T-helper 17 cell (primary cell): ENCODE data around the gene SLC11A2. TPM values are rescaled to one million over a fixed set of nuclear protein-coding genes. Genes with fewer than 3 reads are reported as not detected.
"Not testable (repeated sequence)": the region's sequence is repeated elsewhere in the genome, so short reads cannot be mapped to it uniquely, and the experiment has no call there.

ENCODE experiments used
- ATAC-seq: fragments of 150-1000 bp; cut with Tn5 transposase; 2 replicates; pipeline ENCODE4 v1.10.0; 2021; ENCODE audit warnings: mild to moderate bottlenecking, moderate library complexity
- DNase-seq, 3 donors: peaks; one replicate each; pipeline versions ENCODE4 v3.0.0 to v3.0.0-alpha.2; 2020 to 2021
- H3K9me3 ChIP-seq: one replicate; pipeline ENCODE4 v1.7.0; 2013; ENCODE audit warnings: low read length, mild to moderate bottlenecking; ENCODE audit not compliant: control insufficient read depth, poor library complexity, severe bottlenecking
- H3K27ac Mint-ChIP-seq: one replicate; pipeline ENCODE4 v1.8.0; 2022; ENCODE audit warnings: mild to moderate bottlenecking, moderate library complexity, mixed read lengths
- H3K27me3 Mint-ChIP-seq: one replicate; pipeline ENCODE4 v1.8.0; 2022; ENCODE audit warnings: mixed read lengths
- H3K36me3 Mint-ChIP-seq: one replicate; pipeline ENCODE4 v1.8.0; 2022; ENCODE audit warnings: low read depth, mixed read lengths
- H3K4me1 Mint-ChIP-seq: one replicate; pipeline ENCODE4 v1.8.0; 2022; ENCODE audit warnings: mild to moderate bottlenecking, mixed read lengths
- H3K4me3 Mint-ChIP-seq: one replicate; pipeline ENCODE4 v1.8.0; 2022; ENCODE audit warnings: mild to moderate bottlenecking, moderate library complexity, mixed read lengths
- total RNA-seq, 4 donors: library from RNA in 2 of 4; stranded (reverse) in 2 of 4; gene quantifications; one replicate each; pipeline ENCODE4 v1.2.3 and lab custom pipeline; 2022 to 2026

SLC11A2 gene
- total RNA-seq, 2 donors from 2014 or later = 47.6 to 51.5 TPM

GRCh38 chr12:50947933-50948626 is 78.1 kb downstream of the SLC11A2 start:
- Mint-ChIP-seq H3K4me1 (no peaks in the 10 kb centered on the region), H3K36me3 (peaks cover 6% of the 10 kb centered on the region), H3K27ac (no peak overlapping the region), H3K4me3 (no peak overlapping the region), H3K27me3 (no peaks in the 10 kb centered on the region)
- ATAC-seq (no peak), DNase-seq (no peak)
- H3K9me3 ChIP-seq = no peaks in the 10 kb centered on the region

DNA sequence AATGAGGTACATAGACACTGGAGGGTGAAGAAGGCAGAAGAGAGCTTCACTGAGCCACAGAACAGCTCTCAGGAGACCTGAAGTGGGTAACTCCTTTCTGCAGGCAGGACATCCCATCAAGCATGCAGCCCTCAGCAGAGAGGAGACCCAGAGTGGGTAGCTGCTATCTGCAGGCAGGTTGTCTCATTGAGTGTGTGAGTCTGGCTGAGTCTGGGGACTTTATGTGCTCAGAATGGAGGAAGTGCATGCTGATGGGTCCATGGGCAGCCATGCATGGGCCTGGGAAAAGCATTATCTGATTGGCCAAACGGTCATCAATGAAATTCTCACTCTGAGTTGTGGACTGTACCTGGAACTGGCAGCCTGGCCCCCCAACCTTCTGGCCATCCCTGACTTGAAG is 88.5 kb downstream of the SLC11A2 start:
- Mint-ChIP-seq H3K36me3 (no peaks in the 10 kb centered on the region), H3K27me3 (no peaks in the 10 kb centered on the region), H3K4me3 (no peak overlapping the region), H3K27ac (no peak overlapping the region), H3K4me1 (no peaks in the 10 kb centered on the region)
- DNase-seq (no peak), ATAC-seq (no peak)
- H3K9me3 ChIP-seq = no peaks in the 10 kb centered on the region

- DNase-seq (no peak), ATAC-seq (no peak)
- H3K4me1 Mint-ChIP-seq = no peaks in the 10 kb centered on the region
- no peaks in the 10 kb centered on the region for H3K36me3 Mint-ChIP-seq
- no peaks in the 10 kb centered on the region for H3K9me3 ChIP-seq
- H3K27me3 Mint-ChIP-seq = no peaks in the 10 kb centered on the region
- H3K4me3 Mint-ChIP-seq = no peak overlapping the region
- no peak overlapping the region for H3K27ac Mint-ChIP-seq
These were observed 89.2 kb downstream of the SLC11A2 start for GRCh38 chr12:50936821-50937530.

- H3K9me3 ChIP-seq = no peaks in the 10 kb centered on the region
- Mint-ChIP-seq H3K27ac (no peak overlapping the region), H3K36me3 (no peaks in the 10 kb centered on the region), H3K27me3 (no peaks in the 10 kb centered on the region), H3K4me1 (no peaks in the 10 kb centered on the region), H3K4me3 (no peak overlapping the region)
- DNase-seq = no peak
- no peak for ATAC-seq
These were observed 91.0 kb downstream of the SLC11A2 start for GRCh38 chr12:50934981-50935807.

DNA sequence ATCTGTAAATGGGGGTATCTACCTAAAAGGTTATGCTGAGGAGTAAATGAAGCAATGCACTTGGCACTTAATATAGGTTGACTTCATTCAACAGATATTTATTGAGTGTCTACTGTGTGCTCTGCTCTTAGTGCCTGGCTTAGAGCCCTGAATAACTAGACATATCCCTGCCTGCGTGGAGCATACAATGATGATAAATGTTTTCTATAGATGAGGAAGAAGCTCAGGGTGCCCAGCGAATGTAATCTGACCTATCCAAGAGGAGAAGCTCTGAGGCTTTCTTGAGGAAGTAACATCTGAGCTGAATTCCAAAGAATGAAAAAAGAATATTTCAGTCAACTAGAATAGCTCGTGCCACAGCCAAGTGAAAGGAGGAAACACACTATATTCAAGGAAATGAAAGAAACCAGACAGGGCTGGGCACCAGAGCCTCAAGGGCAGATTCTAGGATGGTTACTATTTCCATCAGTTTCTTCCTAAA is 91.8 kb downstream of the SLC11A2 start:
- Mint-ChIP-seq H3K36me3 (no peaks in the 10 kb centered on the region), H3K4me1 (no peaks in the 10 kb centered on the region), H3K4me3 (no peak overlapping the region), H3K27ac (no peak overlapping the region), H3K27me3 (no peaks in the 10 kb centered on the region)
- DNase-seq (no peak), ATAC-seq (no peak)
- no peaks in the 10 kb centered on the region for H3K9me3 ChIP-seq

- no peak for ATAC-seq
- no peak overlapping the region for H3K27ac Mint-ChIP-seq
- H3K4me3 Mint-ChIP-seq = no peak overlapping the region
- no peaks in the 10 kb centered on the region for H3K4me1 Mint-ChIP-seq
- H3K9me3 ChIP-seq = no peaks in the 10 kb centered on the region
- DNase-seq = no peak
- no peaks in the 10 kb centered on the region for H3K36me3 Mint-ChIP-seq
- H3K27me3 Mint-ChIP-seq = no peaks in the 10 kb centered on the region
These were observed 92.6 kb downstream of the SLC11A2 start for GRCh38 chr12:50933459-50934124.

DNA sequence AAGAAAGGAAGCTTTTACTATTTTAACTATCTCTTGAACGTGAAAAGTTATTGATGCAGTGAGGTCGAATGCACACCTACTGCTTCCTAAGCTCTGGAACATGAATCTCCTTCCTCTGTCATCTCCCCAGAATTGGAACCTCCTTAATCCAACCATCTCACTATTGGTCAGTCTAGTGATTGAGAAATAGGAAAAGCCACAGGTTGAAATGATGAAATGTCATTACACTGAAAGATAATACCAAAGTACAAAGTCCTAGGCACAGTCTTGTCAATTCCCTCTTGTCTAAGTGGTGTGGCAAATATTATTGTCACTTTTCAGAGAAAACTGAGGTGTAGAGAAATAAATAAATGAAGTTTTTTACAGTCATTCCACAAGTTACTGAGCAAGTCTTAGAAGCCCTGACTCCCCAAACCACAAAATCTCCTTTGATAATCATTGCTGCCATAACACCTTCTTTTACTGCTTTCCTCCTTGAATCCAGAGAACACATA is 93.3 kb downstream of the SLC11A2 start:
- Mint-ChIP-seq H3K36me3 (no peaks in the 10 kb centered on the region), H3K4me1 (no peaks in the 10 kb centered on the region), H3K4me3 (no peak overlapping the region), H3K27me3 (no peaks in the 10 kb centered on the region), H3K27ac (no peak overlapping the region)
- DNase-seq = no peak
- H3K9me3 ChIP-seq = no peaks in the 10 kb centered on the region
- no peak for ATAC-seq

DNA sequence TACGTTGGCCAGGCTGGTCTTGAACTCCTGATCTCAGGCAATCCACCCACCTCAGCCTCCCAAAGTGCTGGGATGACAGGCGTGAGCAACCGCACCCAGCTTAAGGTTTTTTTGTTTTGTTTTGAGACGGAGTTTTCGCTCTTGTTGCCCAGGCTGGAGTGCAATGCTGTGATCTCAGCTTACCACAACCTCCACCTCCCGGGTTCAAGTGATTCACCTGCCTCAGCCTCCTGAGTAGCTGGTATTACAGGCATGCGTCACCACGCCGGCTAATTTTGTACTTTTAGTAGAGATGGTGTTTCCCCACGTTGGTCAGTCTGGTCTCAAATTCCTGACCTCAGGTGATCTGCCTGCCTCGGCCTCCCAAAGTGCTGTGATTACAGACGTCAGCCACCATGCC is 95.7 kb downstream of the SLC11A2 start:
- H3K4me1 Mint-ChIP-seq, ATAC-seq, H3K27ac Mint-ChIP-seq, H3K9me3 ChIP-seq, H3K4me3 Mint-ChIP-seq, H3K36me3 Mint-ChIP-seq, H3K27me3 Mint-ChIP-seq, DNase-seq: not testable (repeated sequence)

GRCh38 chr12:50929831-50930230 is 96.4 kb downstream of the SLC11A2 start:
- Mint-ChIP-seq H3K27me3 (no peaks in the 10 kb centered on the region), H3K36me3 (no peaks in the 10 kb centered on the region), H3K27ac (no peak overlapping the region), H3K4me3 (no peak overlapping the region), H3K4me1 (no peaks in the 10 kb centered on the region)
- DNase-seq (no peak), ATAC-seq (no peak)
- no peaks in the 10 kb centered on the region for H3K9me3 ChIP-seq

Other genes with a start within 250 kb of the SLC11A2 start
- gene TMPRSS12, start 183.5 kb downstream of the SLC11A2 start, total RNA-seq = not detected
- not detected for gene HIGD1C, start 73.8 kb downstream of the SLC11A2 start, total RNA-seq
- gene LETMD1, start 21.9 kb upstream of the SLC11A2 start, total RNA-seq = 10 to 100 TPM; 56.2 to 56.6 TPM
- 10 to 100 TPM; 19.2 to 19.9 TPM for gene CSRNP2, start 57.2 kb upstream of the SLC11A2 start, total RNA-seq
- gene TFCP2, start 146.8 kb upstream of the SLC11A2 start, total RNA-seq = 10 to 100 TPM; 15.7 to 20.5 TPM
- 10 to 100 TPM; 22.5 to 32.8 TPM for gene POU6F1, start 191.7 kb upstream of the SLC11A2 start, total RNA-seq
- gene DAZAP2, start 212.4 kb upstream of the SLC11A2 start, total RNA-seq = 100 to 1,000 TPM; 273 to 335 TPM
- 1 to 10 TPM; 1.9 to 3.4 TPM for gene SMAGP, start 244.0 kb upstream of the SLC11A2 start, total RNA-seq